Transverse colon (tissue), 4 donors: Measurements from ENCODE around the gene ZNF76.
A peak's percentile ranks its signal among the peaks of the same experiment; 100 is the strongest.

Experiments used
- POLR2A ChIP-seq: fragments of 450-650 bp; IDR thresholded peaks from one replicate; pipeline ENCODE4 v1.6.1; 2016; ENCODE audit warnings: antibody characterized with exemption, mild to moderate bottlenecking, moderate library complexity
- POLR2AphosphoS5 ChIP-seq, 3 donors: sonication (generic); formaldehyde crosslinking; IDR thresholded peaks; one replicate each; pipeline ENCODE4 v1.6.1; 2016; ENCODE audit warnings: antibody characterized with exemption in 3 of 3
- TF ChIP-seq, protein P1 (sequence below), 5 experiments: fragments of 200-600 bp in 3 of 5; fragments of 450-650 bp in 2 of 5; sonication (generic) in 3 of 5; IDR thresholded peaks; 1 replicate in 2 of 5; 2 replicates in 3 of 5; pipeline ENCODE4 v1.5.1; 2016 to 2017; ENCODE audit warnings: antibody characterized with exemption in 5 of 5, inconsistent platforms in 3 of 5, mild to moderate bottlenecking in 2 of 5, moderate library complexity in 1 of 5

DNA sequence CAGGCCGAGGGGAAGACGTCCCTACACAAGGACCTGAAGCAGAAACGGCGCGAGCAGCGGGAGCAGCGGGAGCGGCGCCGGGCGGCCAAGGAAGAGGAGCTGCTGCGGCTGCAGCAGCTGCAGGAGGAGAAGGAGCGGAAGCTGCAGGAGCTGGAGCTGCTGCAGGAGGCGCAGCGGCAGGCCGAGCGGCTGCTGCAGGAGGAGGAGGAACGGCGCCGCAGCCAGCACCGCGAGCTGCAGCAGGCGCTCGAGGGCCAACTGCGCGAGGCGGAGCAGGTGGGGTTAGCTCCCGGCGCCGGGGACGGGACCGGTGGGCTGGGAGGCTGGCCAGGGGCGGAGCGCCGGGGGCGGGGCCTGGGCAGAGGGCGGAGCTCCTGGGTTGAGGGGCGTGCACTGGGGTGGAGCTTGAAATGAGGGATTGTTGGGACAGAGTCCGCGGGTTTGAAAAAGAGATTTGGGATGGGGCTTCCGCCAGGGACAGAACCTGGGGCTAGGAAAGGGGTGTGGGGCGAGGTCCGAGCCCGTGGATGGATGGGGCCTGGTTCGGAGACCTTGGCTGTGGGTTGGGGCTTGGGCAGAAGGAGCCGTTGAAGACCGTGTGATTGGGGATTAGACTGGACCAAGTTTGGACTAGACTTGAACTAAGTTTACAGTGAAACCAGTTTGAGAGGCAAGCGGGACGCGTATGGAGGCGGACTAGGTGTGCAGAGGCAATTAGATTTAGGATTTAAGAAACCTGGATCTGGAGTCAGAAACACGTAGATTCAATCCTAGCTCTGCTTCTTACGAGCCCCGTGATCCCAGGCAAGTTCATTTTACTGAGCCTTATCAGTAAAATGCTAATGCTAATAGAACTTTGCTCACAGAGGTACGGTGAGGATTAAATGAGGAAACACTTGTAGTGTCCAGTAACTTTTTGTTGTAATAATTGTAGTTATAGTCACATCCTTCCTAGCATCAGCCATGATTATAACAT, 58.9 kb downstream of the ZNF76 start:
- TF ChIP-seq POLR2AphosphoS5 (IDR thresholded peaks at IDR 0.05) (peak in 1 of 3 donors; percentile 33), POLR2A (no peak)
- TF ChIP-seq, protein P1, sequence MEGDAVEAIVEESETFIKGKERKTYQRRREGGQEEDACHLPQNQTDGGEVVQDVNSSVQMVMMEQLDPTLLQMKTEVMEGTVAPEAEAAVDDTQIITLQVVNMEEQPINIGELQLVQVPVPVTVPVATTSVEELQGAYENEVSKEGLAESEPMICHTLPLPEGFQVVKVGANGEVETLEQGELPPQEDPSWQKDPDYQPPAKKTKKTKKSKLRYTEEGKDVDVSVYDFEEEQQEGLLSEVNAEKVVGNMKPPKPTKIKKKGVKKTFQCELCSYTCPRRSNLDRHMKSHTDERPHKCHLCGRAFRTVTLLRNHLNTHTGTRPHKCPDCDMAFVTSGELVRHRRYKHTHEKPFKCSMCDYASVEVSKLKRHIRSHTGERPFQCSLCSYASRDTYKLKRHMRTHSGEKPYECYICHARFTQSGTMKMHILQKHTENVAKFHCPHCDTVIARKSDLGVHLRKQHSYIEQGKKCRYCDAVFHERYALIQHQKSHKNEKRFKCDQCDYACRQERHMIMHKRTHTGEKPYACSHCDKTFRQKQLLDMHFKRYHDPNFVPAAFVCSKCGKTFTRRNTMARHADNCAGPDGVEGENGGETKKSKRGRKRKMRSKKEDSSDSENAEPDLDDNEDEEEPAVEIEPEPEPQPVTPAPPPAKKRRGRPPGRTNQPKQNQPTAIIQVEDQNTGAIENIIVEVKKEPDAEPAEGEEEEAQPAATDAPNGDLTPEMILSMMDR (IDR thresholded peaks at IDR 0.05) = peak in 2 of 5 experiments; percentile 8 to 27
